Neural cell (in vitro differentiated cells): ENCODE measurements around the gene LKAAEAR1.

Source experiments
- EP300 ChIP-seq: fragments of 450-650 bp; conservative IDR thresholded peaks from 2 replicates; pipeline ENCODE4 v1.6.1; 2014; ENCODE audit warnings: antibody characterized with exemption, mild to moderate bottlenecking, moderate library complexity; ENCODE audit not compliant: poor library complexity, severe bottlenecking
- EZH2 ChIP-seq: fragments of 200-600, 300-800 bp; shearing (Covaris generic), sonication (generic); IDR thresholded peaks from 2 replicates; pipeline ENCODE4 v1.6.1; 2014; ENCODE audit warnings: antibody characterized with exemption, low read length, borderline replicate concordance, mild to moderate bottlenecking; ENCODE audit not compliant: insufficient read depth, poor library complexity, severe bottlenecking
- POLR2AphosphoS5 ChIP-seq: IDR thresholded peaks from 2 replicates; pipeline ENCODE4 v1.6.1; 2012
- RAD21 ChIP-seq: fragments of 450-650 bp; conservative IDR thresholded peaks from 2 replicates; pipeline ENCODE4 v1.6.1; 2014; ENCODE audit warnings: antibody characterized with exemption, mild to moderate bottlenecking, moderate library complexity
- SMC3 ChIP-seq: fragments of 450-650 bp; conservative IDR thresholded peaks from 2 replicates; pipeline ENCODE4 v1.6.1; 2014; ENCODE audit warnings: antibody characterized with exemption, mild to moderate bottlenecking, moderate library complexity; ENCODE audit not compliant: poor library complexity
- TAF1 ChIP-seq: IDR thresholded peaks from 2 replicates; pipeline ENCODE4 v1.6.1; 2012; ENCODE audit warnings: low read depth
- TF ChIP-seq, protein P1 (sequence below): fragments of 450-650 bp; IDR thresholded peaks from 2 replicates; pipeline ENCODE4 v1.5.1; 2014; ENCODE audit warnings: antibody characterized with exemption, mild to moderate bottlenecking, moderate library complexity; ENCODE audit not compliant: poor library complexity, severe bottlenecking
- TF ChIP-seq, protein P2 (sequence below): IDR thresholded peaks from 2 replicates; pipeline ENCODE4 v1.6.1; 2012; ENCODE audit warnings: borderline replicate concordance

DNA sequence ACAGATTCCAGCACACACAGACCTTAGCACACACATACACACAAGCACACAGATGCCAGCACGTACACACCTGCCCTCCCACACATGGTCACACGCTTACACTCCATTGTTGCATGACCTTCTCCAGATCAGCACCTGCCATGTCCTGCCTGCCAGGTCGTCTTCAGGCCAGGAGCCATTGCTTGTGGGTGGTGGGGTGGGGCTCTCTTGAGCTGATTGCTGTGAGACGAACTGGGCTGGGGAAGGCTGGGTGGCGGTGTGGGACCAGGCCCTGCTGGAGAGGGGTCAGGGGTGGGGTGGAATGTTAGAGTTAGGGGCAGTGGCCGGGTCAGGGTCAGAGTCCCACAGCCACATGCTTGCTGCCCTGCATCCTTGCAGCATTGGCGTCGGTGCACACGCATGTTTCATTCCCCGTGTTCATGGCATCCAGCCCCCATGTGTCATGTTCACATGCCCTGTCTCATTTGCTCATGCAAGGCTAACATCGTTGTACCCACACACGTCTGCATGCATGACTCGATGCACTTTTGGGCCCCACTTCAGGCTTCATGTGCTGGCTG lies 29.7 kb upstream of the LKAAEAR1 start:
- TF ChIP-seq, protein P1, sequence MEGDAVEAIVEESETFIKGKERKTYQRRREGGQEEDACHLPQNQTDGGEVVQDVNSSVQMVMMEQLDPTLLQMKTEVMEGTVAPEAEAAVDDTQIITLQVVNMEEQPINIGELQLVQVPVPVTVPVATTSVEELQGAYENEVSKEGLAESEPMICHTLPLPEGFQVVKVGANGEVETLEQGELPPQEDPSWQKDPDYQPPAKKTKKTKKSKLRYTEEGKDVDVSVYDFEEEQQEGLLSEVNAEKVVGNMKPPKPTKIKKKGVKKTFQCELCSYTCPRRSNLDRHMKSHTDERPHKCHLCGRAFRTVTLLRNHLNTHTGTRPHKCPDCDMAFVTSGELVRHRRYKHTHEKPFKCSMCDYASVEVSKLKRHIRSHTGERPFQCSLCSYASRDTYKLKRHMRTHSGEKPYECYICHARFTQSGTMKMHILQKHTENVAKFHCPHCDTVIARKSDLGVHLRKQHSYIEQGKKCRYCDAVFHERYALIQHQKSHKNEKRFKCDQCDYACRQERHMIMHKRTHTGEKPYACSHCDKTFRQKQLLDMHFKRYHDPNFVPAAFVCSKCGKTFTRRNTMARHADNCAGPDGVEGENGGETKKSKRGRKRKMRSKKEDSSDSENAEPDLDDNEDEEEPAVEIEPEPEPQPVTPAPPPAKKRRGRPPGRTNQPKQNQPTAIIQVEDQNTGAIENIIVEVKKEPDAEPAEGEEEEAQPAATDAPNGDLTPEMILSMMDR = no peak
- TF ChIP-seq EZH2 (no peak), POLR2AphosphoS5 (no peak), RAD21 (no peak), SMC3 (no peak), TAF1 (no peak), EP300 (no peak)
- TF ChIP-seq, protein P2, sequence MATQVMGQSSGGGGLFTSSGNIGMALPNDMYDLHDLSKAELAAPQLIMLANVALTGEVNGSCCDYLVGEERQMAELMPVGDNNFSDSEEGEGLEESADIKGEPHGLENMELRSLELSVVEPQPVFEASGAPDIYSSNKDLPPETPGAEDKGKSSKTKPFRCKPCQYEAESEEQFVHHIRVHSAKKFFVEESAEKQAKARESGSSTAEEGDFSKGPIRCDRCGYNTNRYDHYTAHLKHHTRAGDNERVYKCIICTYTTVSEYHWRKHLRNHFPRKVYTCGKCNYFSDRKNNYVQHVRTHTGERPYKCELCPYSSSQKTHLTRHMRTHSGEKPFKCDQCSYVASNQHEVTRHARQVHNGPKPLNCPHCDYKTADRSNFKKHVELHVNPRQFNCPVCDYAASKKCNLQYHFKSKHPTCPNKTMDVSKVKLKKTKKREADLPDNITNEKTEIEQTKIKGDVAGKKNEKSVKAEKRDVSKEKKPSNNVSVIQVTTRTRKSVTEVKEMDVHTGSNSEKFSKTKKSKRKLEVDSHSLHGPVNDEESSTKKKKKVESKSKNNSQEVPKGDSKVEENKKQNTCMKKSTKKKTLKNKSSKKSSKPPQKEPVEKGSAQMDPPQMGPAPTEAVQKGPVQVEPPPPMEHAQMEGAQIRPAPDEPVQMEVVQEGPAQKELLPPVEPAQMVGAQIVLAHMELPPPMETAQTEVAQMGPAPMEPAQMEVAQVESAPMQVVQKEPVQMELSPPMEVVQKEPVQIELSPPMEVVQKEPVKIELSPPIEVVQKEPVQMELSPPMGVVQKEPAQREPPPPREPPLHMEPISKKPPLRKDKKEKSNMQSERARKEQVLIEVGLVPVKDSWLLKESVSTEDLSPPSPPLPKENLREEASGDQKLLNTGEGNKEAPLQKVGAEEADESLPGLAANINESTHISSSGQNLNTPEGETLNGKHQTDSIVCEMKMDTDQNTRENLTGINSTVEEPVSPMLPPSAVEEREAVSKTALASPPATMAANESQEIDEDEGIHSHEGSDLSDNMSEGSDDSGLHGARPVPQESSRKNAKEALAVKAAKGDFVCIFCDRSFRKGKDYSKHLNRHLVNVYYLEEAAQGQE = no peak
